CD4-positive, alpha-beta T cell treated with Interferon gamma for 1 hour (primary cell): ENCODE results near the gene ALDH4A1.
A peak's percentile ranks its signal among the peaks of the same experiment; 100 is the strongest.
"Not testable (repeated sequence)": the region's sequence is repeated elsewhere in the genome, so short reads cannot be mapped to it uniquely, and the experiment has no call there.

ENCODE experiments used
- DNase-seq: peaks from one replicate; pipeline ENCODE4 v3.0.0-alpha.2; 2020

ALDH4A1 gene

DNA sequence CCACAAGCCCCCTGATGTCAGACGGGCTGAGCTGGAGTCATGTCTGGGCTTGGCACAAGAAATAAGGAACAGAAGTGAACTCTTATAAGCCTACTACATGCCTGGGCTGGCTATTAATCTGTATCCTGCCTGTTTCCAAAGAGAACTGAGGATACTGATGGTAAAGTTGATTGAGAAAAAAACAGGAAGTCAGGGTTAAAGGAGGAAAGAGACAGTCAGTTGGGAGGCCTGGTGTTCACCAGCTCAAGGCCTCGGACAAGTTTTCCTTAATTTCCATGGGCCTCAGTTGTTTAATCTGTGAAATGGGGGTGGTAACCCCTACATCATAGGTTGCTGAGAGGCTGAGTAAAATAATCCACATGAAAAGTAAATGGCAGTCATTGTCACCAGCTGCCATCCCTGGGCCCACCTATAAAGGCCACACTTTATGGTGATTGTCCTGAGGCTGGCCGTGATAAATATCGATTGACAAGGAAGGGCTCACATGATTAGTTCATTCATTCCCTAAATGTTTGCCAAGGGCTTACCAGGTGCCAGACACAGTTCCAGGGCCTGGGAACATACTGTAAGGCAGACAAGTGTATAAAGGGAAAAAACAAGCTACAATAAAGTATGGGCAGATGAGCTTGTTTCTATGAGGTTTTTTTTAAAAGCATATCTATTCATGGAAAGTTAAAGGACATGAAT lies 2.8 kb downstream of the ALDH4A1 start:
- no peak for DNase-seq

DNA sequence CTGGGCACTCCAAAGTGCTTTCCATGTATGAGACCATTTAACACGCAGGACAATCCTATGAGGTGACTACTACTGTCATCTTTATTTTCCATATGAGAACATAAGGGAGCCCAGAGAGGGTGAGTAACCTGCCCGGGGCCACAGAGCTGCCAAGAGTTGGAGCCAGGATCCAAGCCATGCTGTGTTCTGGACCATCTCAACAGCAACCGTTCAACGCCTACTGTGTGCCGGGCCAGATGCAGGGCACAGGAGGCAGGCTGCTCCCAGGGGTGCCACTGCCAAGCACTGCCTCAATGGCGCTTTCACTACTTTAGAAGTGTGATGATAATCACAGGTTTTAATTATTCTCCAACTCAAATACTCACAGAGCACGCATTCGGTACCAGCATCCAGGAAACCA lies 3.8 kb downstream of the ALDH4A1 start:
- no peak for DNase-seq

DNA sequence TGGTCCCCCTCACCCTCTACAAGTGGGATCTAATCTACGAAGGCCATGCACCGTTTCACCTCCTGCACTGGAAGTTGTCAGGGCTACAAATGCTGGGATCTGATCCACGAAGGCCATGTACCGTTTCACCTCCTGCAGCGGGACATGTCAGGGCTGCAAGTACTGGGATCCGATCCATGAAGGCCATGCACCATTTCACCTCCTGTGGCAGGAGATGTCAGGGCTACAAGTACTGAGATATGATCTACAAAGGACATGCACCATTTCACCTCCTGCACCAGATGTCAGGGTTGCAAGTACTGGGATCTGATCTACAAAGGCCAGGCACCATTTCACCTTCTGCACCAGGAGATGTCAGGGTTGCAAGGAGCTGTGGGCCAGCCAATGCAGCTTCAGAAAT lies 7.0 kb downstream of the ALDH4A1 start:
- DNase-seq = no peak

DNA sequence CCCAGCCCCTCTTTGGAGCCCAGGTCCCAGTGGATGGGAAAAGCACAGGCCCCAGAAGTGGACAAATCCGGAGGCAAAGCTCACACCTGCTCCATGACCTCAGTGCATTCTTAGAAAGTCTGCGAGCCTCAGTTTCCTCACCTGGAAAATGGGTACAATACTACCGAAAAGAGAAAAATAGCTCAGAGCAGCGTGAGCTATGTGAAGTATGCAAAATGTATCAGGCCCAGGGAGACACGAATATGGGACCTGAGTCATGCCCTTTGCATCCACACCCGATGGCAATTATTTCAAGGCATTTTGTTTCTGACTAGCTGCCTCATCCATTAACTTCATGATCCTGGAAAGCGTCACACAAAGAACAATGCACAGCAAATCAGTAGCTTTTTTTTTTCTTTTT lies 9.2 kb downstream of the ALDH4A1 start:
- DNase-seq = no peak

DNA sequence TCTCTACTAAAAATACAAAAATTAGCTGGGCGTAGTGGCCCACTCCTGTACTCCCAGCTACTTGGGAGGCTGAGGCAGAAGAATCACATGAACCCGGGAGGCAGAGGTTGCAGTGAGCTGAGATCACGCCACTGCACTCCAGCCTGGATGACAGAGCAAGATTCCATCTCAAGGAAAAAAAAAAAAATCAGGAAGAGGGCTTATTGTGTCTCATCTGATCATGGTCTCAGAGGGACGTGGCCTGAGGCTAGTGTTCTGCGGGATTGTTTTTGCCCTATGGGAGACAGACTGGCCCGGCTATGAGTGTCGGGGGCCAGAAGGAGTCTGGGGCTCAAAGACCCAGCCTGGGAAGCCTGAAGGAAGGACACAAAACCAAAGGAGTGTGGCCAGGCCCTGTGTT lies 10.5 kb downstream of the ALDH4A1 start:
- DNase-seq = not testable (repeated sequence)

DNA sequence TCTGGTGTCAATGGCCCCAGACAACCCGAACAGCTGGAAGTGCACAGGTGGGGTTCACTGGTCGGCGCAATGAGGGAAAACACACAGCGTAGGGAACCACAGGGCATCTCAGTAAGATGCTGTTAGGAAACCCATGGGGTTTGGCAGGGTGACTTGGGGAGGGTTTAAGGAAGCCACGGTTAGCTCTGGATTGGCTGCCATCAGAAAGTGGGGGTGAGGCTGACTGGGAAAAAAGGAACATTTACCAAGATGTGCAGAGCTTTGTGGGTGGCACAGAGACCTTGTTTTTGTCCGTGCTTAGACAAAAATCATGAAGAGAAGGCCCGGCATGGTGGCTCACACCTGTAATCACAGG lies 11.0 kb downstream of the ALDH4A1 start:
- DNase-seq = no peak

DNA sequence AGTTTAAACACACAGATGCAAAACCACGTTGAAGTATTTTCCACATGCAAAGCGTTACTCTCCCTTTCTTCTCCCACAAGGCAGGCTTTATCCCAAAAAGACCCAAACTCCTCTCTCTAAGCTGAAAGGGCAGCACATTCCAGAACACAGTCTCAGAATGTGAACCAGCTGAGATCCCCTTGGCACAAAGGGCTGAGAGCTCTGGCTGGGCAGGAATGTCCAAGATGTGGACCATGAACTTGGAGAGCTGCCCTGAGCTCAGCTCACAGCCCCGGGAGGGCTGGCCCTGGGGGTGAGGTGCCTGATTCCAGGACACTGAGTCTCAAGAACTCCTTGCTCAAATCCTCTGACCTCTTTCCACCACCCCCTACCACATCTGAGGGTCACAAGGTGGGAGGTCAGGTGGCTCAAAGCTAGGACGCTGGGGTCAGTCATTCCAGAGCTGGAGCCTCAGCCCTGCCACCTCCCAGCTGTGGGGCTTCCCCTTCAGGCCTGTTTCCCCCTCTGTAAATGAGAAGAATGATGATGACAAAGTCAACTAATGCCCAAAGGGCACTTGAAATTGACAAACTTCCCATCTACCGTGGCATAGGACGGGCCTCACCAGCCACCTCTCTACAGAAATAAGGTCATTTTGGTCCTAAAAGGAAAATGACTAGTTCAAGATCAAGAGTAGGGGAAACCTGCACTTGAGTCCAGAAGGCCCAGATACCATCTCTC lies 11.5 kb downstream of the ALDH4A1 start:
- DNase-seq = no peak

DNA sequence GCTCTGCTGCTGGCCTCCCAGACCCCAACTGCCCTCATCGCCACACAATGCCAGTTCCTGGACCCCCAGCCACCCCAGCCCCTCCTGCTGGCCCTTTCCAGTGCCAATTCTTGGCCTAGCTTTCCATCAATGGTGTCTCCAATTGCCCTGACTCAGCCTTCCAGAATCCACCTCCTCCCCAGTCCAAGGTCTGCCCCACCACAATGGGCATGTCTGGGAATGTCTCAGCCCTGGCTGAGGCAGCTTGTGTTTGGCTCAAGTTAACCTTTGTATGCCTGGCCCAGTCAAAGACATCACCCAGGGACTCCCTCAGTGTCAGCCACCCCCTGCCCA lies 16.4 kb downstream of the ALDH4A1 start:
- DNase-seq = no peak

DNA sequence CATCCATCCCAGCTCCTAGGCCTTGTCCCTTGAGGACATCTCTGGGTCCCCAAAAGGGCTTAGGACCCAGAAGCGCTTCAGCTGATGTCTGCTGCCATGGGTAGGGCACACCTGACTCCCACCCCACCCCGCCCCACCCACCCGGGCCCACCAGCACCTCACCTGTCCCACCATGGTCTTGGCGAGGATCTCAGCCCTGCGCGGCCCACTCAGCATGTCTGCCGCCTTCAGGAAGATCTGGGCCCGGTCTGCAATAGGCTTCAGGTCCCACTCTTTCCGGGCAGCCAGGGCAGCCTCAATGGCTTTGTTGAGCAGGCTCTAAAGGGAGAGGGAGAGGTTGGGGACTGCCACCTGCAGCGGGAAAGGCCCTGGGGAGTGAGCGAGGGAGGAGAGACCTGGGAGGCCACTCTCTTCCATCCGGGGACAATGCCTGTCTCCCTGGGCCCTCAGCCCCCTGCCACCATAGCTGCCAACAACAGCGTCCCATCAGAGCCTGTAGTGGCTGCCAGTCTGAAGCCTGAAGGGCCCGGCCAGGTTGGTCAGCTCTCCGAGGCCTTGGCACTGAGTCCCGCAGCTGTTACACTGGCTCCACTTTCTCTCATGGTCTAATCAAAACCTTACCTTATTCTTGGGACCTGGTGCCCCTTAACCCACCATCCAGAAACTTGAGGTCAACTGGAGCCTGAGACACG lies 16.9 kb downstream of the ALDH4A1 start:
- DNase-seq = no peak

DNA sequence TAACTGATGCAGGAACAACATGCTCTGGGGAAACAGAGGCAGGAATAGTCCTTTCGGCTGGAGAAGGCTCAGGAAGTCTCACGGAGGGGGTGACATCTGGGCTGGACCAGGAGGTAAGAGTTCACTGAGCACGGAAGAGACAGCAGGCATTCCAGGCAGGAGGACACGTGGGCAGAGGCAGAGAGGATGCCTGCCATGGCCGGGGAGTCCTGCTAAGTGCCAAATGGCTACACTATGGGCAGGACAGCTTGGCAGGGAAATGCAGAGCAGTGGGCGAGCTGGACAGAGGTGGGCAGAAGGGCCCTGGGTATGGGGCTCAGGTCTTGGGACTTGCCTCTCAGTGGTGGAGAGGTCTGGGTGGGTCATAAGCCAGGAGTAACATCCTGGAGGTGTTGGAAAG lies 17.6 kb downstream of the ALDH4A1 start:
- no peak for DNase-seq

DNA sequence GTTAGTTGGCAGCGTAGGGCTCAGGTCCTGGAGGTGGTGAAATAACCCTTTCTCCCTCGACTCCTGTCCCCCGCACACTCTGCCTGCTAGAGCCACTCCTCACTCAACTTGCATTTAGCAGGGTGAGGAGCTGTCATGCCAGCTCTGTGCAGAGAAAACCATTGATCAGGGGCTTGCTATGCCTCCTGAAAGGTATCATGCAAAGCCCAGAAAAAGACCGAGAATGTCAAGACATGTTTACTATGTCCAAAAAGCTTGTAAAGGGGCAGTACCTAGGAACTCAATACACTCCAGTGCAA lies 18.0 kb downstream of the ALDH4A1 start:
- no peak for DNase-seq

DNA sequence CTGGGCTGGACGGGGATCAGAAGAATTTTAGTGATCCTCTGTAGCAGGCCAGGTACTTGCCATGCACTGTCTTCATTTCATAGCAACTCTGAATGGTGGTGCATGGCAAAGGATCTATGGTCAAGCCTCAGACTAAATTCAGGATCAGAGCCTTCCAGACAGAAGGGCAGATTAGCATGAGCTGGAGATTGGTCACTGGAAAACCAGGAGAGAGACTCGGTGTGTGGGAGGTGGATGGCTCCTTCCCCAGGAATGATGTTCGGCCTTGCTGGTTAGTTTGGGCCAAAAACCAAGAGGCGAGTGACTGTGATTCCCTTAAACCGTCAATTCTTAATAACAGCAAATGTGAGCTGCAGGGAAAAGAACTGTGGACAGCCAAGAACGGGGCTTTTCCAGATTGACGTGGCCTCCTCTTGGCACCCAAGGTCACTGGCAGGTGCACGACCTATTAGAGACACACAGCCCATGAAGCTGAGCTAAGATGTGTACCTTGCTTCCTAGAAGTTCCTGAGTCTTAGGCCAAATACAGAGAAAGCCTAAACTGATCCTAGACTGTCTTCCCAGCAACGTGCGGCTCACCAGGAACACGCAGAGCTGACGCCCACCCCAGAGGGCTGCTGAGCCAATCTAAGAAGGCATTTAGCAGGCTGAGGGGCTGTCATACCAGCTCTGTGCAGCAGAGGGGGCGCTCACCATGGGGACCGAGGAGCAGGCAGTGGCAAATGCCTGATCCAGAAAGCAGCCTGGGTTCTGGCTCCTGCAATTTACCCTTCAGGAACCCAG lies 18.5 kb downstream of the ALDH4A1 start:
- DNase-seq = peak; percentile 53

DNA sequence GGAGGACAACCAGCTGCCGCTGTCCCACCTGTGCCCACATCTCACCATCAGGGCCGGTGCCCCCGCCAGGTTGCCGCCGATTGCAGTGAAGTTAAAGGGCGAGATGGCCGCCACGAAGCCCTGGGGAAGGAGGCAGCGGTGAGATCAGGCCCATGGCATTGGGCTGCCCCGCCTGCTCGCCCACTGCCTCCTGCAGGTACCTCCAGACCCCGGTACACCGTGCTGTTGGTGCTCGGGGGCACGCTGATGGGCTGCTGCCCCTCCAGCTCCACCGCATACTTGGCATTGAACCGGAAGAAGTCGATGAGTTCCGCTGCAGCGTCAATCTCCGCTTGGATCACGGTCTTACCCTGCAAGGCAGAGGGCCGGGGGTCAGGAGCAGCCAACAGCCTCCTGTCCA lies 19.3 kb downstream of the ALDH4A1 start:
- no peak for DNase-seq

DNA sequence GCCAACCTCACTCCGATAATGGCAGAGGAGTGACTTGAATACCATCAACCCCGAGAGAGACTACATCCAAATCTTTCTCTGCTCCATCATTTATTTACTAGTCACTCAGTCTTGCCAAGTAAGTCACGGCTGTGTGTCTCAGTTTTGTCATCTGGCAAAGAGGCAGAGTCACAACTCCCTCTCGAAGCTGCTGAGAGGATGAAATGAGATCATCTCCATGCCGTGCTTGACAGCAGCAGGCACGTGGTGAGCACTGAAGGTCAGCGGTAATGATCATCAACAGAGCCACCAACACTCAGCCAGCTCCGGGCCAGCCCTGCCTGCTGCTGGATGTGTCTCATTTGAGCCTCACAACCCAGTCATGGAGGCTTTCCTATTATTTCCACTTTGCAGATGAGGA lies 19.9 kb downstream of the ALDH4A1 start:
- no peak for DNase-seq

DNA sequence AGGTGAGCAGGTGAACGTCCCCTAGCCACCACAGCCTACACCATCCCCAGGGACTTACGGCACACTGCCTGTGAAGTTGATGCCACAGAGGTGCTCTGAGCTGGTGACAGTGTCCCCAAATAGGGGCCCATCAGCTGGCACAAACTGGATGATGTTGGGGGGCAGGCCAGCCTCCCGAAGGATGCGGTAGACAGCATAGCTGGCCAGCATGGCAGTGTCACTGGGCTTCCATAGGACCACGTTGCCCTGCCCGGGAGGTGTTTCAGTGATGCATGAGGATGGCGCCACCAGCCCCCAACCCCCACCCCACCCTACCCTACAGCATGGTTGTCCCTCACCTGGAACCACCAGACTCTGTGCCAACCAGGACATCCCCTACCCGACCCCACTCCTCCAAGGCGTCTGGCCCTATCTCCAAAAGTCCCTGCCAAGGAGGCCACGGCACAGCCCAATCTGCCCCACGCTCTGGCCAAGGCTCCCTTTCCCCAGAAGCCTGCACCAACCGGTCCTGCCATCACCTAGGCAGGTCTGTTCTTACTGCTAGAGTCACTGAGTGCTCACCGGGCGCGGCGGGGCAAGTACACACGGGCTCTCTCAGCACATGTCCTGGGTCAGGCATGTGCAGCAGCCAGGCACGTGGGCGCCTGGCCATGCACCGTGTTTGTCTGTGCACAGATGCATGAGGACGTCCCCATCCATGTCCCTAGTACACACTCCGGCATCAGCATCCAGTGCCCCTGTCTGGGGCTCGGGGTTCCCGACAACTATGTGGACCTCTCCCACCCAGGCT lies 20.5 kb downstream of the ALDH4A1 start:
- no peak for DNase-seq

DNA sequence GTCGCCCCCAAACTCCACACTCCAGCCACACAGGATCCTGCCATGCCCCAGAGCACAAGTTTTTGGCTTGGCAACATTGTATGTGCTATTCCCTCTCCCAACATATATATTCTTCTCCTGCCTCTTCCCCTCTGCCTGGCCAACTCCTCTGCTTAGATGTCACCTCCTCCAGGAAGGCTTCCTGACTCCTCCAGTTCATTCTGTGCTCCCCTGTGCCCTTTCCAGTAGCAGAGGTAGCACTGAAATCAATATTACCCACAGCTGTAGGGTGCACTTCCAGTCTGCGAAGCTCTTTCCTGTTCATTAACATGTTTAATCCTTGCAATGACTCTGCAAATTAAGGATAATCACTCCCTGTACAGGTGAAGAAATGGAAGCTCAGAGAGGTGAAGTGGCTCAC lies 21.2 kb downstream of the ALDH4A1 start:
- no peak for DNase-seq

DNA sequence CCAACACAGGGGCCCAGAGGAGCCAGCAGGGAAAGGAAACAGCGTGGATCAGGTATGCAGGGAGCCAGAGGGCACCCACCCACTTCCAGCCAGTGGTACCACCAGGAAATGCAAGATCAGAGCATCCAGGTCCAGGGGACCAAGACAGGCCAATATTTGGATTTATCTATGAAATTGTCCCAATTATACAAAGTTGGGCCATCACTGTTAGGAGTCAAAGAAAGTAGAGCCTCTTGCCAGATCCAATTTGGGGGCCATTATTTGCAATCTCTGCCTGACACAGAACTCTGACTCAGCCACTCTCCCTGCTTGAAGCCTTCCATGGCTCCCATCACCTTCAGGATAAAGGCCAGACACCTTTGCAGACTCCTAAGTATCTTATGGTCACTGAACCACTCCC lies 21.8 kb downstream of the ALDH4A1 start:
- no peak for DNase-seq

DNA sequence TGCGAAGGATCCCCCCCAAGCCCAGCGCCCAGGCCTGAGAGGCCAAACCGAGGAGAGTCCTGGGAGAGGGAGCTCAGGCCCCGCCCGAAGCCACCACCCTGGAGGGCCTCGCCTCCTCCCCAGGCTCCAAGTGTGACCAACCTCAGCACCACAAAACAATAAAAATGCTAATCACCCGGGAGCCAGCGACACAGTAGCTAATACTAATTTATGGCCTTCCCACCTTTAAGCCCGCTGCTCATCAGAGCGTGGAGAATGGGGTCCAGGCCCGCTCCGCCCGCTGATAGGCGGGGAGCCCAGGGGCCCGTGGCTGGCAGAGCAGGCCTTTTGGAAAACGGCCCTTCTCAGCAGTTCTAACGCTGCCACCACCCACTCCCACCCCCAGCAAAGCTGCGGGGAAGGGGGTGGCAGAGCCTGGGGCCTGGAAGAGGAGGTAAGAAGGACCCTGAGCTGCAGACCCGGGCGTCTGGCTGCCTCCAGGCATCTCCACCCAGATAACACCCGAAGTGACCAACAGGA lies 22.5 kb downstream of the ALDH4A1 start:
- DNase-seq = no peak

DNA sequence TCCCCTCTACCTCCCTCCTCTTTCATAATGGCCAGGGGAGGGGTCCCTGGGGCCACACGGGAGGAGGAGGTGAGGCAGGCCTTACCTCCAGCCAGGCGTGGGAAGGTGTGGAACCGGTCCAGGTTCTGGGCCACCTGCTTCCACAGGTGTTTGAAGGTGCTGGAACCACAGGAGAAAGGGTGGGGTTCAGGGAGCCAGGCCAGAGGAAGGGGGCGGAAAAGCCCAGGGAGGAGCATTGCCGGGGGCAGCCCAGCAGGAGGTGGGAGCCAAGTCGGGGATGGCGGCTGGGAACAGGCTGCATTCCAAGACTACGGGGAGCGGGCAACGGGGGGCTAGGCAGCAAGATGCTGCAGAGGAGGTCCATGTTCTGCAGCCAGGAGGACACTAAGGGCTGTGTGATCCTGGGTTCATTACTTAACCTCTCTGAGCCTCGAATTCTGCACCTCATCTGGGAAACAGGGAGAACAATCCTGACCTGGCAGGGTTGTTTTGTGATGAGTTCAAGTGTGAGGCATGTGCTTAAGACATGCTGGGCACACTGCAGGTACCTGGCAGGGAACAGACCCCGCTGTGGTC lies 23.1 kb downstream of the ALDH4A1 start:
- DNase-seq = no peak

DNA sequence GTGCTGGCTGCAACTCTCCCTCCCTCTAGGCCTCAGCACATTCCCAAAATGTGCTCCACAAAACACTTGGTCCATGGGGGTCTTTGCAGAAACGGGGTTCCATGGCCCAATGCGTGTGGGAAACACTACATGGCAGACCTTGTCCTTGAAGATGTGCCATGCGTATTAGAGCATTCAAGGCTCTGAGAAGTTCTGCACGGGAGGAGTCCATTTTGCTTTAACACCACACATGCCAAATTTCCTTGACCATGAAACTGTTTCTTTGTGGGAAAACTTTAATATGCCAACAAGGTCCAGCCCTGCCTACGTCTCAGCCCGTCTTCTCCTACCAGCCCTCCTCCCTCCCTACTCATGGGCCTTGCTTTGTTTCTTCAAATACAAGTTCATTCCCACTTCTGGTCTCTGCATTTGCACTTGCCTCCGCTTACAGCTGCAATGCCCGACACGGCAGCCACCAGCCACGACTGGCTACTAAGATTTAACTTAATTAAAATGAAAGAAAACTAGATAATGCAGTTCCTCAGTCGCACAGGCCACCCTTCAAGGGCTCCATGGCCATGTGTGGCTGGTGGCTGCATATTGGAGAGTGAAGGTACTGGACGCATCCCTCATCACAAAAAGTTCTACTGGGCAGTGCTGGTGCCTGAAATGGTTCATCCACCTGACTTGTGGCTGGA lies 23.7 kb downstream of the ALDH4A1 start:
- no peak for DNase-seq

DNA sequence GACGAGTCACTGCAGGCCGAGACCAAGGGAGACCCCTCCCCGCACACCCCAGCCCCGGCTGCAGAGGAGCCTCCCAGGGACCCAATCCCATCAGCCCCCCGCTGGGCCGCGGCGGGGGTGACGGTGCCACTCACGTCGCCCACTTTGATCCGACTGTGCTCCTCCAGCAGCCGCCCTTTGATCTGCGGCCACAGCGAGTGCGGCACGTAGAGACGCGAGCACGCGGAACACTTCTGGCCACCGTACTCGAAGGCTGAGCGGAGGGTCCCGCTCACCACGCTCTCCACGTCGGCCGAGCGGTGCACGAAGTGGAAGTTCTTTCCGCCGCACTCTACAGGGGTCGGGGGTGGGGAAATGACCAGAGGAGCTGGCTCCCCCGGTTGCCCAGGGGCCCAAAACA lies 25.1 kb downstream of the ALDH4A1 start:
- DNase-seq = no peak

DNA sequence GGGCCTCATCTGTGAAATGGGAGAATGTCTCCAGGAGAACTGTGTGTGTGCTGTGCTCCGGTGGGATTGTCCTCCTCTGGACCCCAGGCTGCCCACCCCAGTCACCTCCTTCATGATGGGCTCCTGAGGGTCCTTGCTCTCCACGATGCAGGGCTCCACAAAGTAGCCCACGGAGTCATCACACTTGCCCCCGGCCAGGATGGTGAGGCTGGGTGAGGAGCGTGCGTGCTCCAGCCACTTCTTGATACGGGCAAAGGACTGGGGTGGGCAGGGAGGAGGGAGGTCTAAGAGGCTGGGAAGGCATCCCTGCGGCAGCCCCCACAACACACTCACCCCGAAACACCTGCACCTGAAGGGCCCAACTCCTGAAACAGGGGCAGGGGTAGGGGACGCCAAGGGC lies 26.1 kb downstream of the ALDH4A1 start:
- no peak for DNase-seq
